Rectal smooth muscle tissue (tissue), 1 donor: Measurements from ENCODE around the gene SESN2.

Experiments
- H3K27ac ChIP-seq: one replicate; pipeline ENCODE4 v1.7.0; 2013; ENCODE audit warnings: low read depth, low read length, inconsistent platforms
- H3K27me3 ChIP-seq: one replicate; pipeline ENCODE4 v1.7.0; 2013; ENCODE audit warnings: low read length; ENCODE audit not compliant: control insufficient read depth, insufficient read depth
- H3K36me3 ChIP-seq: one replicate; pipeline ENCODE4 v1.7.0; 2013; ENCODE audit warnings: low read length; ENCODE audit not compliant: control insufficient read depth, insufficient read depth
- H3K4me1 ChIP-seq: one replicate; pipeline ENCODE4 v1.7.0; 2013; ENCODE audit warnings: low read length; ENCODE audit not compliant: control insufficient read depth, insufficient read depth
- H3K4me3 ChIP-seq: one replicate; pipeline ENCODE4 v1.7.0; 2013; ENCODE audit warnings: low read length
- H3K9ac ChIP-seq: one replicate; pipeline ENCODE4 v1.7.0; 2013; ENCODE audit warnings: low read length

The SESN2 gene

DNA sequence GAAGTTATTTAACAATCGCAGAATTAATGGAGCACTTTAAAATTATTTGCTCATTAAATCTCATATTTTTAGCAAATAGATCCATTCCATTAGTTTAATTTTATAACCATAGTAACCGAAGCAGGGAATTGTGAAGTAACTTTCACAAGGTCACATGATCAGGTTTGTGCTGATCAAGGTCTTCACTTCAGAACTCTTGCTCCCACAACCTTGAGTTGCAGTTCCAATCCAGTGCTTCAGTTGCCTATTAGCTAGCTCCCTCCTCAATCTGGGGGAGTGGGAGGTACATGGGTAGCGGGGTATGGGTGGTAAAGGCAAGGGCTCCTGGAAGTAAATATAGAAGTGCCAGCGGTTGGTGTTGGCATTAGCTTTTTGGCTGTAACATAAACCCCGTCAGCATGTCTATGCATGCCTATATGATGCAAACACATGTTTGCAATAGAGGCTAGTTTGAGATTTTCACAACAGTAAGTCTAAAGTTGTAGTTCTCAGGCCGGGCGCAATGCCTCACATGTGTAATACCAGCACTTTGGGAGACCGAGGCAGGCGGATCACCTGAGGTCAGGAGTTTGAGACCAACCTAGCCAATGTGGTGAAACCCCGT, 17.6 kb upstream of the SESN2 start:
- Histone ChIP-seq H3K4me3 (no peak overlapping the region), H3K27me3 (no peaks in the 10 kb centered on the region), H3K4me1 (peaks cover 8% of the 10 kb centered on the region), H3K27ac (no peak overlapping the region), H3K36me3 (peaks cover 3% of the 10 kb centered on the region), H3K9ac (no peak overlapping the region)

DNA sequence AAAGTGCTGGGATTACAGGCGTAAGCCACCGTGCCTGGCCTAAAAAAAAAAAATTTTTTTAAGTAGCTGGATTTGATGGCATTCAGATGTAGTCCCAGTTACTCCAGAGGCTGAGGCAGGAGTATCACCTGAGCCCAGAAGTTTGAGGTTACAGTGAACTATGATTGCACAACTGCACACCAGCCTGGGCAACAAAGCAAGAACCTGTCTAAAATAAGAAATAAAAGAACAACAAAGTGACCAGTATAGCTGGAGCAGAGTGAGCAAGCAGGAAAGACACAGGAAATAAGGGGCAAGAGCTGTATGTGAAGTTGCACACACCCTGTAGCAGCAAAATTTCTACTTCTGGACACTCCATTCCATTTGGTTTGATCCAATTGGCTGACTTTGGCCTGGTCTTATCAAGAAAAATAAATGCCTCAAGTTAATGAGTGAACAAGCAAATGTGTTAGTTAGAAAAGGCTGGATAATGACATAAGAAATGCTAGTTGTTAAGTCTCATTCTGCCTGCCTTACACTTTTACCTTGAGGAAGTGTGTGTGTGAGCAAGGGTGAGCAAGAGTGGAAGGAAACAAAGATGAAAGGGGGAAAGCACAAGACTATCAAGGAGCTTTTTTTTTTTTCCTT, 15.5 kb upstream of the SESN2 start:
- Histone ChIP-seq H3K27me3 (no peaks in the 10 kb centered on the region), H3K4me3 (no peak overlapping the region), H3K27ac (no peak overlapping the region), H3K36me3 (no peaks in the 10 kb centered on the region), H3K9ac (no peak overlapping the region), H3K4me1 (peaks cover 10% of the 10 kb centered on the region)

DNA sequence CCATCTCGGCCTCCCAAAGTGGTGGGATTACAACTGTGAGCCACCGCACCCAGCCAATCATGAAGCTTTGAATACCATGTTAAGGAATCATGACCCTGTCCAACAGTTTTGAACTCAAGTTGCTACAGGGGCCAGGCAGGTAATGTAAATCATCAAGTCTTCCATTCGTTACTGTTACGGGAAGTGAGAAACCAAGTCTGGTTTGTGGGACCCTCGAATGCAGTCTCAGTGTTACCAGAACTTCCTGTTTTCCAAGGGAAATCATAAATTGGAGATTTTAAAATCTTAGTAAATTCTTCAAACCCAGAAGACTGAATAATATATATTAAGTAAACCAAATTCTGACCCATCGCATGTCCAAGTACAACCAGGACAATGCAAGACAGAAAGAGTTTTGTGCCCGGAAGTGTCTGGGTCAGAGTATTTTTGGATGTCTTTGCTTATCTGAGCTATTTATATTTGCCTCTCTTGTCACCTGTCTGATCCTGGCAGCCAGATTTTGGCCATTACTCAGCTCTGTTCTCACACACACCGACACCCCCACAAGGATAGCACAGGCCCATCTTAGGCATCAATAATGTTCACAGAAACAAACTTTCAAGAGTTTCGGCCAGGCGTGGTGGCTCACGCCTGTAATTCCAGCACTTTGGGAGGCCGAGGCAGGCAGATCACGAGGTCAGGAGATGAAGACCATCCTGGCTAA, 14.6 kb upstream of the SESN2 start:
- no peak overlapping the region for H3K27ac ChIP-seq

DNA sequence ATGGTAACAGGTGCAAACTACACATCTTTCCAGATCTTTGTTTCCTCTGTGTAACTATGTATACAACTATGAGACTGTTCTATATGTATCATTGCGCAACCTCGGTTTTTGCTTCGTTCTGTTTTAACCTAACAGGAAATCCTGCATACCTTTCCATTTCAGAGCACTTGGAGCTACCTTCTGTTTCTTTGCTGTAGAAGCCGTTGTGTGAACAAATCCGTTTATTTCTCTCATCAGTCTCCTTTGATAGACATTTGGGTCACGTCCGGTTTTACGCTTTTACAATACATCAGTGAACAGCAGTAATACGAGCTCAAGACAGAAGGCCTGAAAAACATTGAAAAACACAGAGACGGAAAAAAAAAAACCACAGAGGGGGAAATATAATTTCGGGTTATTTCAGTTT, 12.9 kb upstream of the SESN2 start:
- Histone ChIP-seq H3K27ac (peak overlapping the region; percentile 37), H3K9ac (no peak overlapping the region), H3K36me3 (no peaks in the 10 kb centered on the region), H3K4me3 (peak overlapping the region; percentile 64), H3K27me3 (no peaks in the 10 kb centered on the region), H3K4me1 (peaks cover 10% of the 10 kb centered on the region)

More for the DNA sequence above, 14.6 kb upstream of the SESN2 start:
- no peak overlapping the region for H3K4me3 ChIP-seq
- no peaks in the 10 kb centered on the region for H3K36me3 ChIP-seq
- H3K27me3 ChIP-seq: no peaks in the 10 kb centered on the region
- H3K9ac ChIP-seq: no peak overlapping the region
- peaks cover 10% of the 10 kb centered on the region for H3K4me1 ChIP-seq

DNA sequence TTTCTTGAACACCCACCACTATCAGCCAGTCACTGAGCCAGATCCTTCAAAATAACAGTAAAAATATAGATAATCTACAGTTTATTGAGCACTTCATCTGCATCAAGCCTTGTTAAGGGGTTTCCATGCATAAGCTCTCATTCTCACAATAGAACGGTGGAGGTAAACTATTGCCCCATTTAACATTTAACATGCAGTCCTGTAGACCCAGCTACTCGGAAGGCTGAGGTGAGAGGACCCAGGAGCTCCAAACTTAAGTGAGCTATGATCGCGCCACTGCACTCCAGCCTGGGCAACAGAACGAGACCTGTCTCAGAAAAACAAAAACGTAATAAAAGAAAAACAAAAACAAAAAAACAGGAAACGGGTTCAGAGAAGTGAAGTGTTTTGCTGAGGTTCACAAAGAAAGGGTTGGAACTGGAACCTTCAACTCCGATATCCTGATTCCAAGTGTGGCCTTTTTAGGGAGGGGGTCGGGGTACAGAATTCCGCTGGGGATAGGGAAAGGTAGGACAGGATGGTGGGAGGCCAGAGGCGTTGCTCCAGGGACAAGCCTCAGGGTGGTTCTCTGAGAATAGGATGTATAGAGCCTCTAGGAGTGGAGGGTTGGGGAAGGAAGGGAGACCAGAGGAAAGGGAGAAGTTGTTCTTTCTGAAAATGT, 11.6 kb upstream of the SESN2 start:
- Histone ChIP-seq H3K27ac (peak overlapping the region; percentile 84), H3K36me3 (no peaks in the 10 kb centered on the region), H3K4me1 (peaks cover 10% of the 10 kb centered on the region), H3K9ac (no peak overlapping the region), H3K4me3 (peak overlapping the region; percentile 44), H3K27me3 (no peaks in the 10 kb centered on the region)

DNA sequence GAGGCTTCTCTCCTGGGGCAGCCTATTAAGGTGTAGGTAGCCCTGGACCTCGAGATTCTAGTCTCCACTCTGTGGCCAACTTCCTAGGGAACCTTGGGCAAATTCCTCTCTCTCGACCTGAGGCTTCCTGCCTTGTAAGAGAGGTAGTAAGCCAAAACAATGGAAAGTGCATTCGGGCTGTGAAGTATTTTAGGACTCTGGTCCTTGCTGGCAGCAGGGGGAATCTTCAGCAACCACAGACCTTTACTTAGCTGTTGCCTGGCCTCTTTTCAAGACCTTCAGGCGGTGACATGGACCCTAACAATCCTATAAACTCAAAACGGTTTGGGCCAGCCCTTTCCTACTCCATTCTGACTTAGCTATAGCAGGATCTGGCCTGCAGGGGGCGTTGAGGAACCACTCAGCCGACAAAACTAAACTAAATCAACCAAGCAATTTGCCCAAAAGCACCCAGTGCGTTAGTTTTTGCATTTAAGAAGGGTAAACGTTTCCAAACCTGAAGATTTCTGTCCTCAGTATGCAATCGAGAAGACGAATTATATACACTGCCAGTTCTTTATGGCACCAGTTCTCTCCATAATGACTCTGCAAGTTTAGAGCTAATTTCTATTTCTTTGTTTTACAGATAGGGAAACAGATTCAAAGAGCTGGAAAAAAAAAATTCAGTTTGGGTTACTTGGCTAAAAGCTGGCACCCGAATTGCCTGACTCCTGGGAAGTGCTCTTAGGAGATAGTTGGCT, 10.9 kb upstream of the SESN2 start:
- H3K9ac ChIP-seq: no peak overlapping the region
- peak overlapping the region; percentile 84 for H3K27ac ChIP-seq
- H3K27me3 ChIP-seq: no peaks in the 10 kb centered on the region
- no peaks in the 10 kb centered on the region for H3K36me3 ChIP-seq
- H3K4me3 ChIP-seq: peak overlapping the region; percentile 28
- peaks cover 10% of the 10 kb centered on the region for H3K4me1 ChIP-seq

DNA sequence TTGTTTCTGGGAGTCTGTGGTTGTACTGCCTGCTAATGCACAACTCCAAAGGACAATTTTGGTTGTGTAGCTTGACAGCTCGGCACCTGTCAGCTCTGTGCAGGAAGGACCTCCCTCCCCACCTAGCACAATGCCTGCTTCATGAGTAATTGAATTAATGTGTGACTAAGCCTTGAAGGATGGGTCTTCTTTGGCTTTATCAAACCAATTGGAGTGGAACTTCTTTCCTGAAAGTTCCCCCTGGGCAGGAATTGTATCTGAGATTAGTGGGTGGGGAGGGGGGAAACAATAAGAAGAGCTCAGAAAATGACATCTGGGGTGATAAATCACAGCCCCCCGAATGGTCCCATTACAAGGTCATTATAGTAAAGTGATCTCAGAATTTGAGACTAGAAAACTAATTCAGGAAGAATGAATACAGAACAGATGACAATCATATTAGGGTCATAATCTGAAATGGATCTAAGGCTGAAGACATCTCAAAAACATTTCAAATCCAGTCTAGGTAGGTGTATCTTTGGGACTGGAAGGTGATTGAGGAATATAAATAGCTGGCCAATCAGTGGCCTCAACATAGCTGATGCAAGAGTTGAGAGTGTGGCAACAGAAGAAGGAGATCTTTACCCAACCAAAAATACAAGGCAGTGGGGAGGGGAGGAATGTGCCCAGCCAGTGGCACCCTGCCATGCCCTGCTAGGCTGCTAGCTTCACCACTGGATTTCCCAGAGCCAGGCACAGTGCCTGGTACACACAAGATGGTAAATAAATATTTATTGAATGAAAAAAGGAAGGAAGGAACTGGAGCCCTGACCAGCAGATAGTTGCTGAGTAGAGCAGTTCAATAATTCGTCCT, 10.1 kb upstream of the SESN2 start:
- no peak overlapping the region for H3K27ac ChIP-seq
- no peak overlapping the region for H3K9ac ChIP-seq
- H3K4me3 ChIP-seq: peak overlapping the region; percentile 28
- no peaks in the 10 kb centered on the region for H3K27me3 ChIP-seq
- no peaks in the 10 kb centered on the region for H3K36me3 ChIP-seq
- H3K4me1 ChIP-seq: peaks cover 10% of the 10 kb centered on the region

DNA sequence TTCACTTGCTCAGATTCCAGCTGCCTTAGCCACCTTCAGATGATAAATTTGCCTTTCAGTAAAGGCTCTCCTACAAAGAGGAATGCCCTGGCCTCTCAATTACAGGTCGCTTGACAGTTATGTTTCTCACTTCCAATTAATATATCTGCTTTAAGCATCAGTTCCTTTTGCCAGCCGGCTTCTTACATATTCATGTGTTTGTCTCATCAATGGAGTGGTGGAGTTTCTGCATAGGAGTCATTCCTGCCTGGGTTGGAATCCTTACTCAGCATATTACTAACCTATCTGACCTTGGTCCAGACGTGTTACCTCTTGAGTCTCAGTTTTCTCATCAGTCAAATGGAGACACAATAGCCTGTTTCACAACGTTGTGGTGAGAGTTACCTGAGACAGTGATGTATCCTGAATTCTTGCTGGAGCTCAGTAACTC, 9.4 kb upstream of the SESN2 start:
- Histone ChIP-seq H3K36me3 (no peaks in the 10 kb centered on the region), H3K9ac (no peak overlapping the region), H3K27ac (no peak overlapping the region), H3K27me3 (no peaks in the 10 kb centered on the region), H3K4me3 (no peak overlapping the region), H3K4me1 (peaks cover 10% of the 10 kb centered on the region)

DNA sequence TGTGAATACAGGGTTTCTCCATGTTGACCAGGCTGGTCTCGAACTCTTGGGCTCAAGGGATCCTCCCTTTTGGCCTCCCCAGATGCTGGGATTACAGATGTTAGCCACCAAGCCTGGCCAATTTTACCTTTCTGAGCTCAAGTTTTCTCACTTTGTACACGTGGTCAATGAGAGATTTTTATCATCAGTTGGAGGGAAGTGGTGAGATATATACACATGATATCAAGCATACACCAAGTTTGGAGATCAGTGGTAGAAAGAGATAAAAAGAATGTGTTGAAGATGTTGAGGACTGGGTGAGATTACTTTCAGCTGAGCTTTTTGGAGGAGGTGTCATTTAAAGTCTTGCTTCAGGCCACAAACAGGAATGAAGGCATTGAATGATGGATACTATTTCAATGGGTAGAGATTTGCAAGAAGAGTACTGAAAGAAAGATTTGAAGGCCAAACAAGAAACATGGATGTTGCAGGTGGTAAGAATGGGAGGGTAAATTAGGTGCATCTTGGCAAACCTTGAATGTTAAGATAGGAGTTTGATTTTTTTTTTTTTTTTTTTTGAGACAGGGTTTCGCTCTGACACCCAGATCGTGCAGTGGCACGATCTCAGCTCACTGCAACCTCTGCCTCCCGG, 3.0 kb upstream of the SESN2 start:
- Histone ChIP-seq H3K27ac (no peak overlapping the region), H3K9ac (no peak overlapping the region), H3K4me1 (peaks cover 2% of the 10 kb centered on the region), H3K27me3 (no peaks in the 10 kb centered on the region), H3K36me3 (no peaks in the 10 kb centered on the region), H3K4me3 (no peak overlapping the region)

DNA sequence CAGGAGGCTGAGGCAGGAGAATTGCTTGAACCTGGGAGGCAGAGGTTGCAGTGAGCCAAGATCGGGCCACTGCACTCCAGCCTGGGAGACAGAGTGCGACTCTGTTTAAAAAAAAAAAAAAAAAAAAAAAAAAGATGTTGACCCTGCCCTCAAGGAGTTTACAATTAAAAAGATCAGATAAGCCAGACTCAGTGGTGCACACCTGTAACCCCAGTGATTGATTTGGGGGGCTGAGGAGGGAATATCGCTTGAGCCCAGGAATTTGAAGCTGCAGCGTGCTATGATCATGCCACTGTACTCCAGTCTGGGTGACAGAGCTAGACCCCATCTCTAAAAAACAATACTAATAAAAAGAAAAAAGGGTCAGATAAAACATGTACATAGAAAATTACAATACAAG, 1.6 kb upstream of the SESN2 start:
- Histone ChIP-seq H3K36me3 (no peaks in the 10 kb centered on the region), H3K9ac (no peak overlapping the region), H3K4me3 (no peak overlapping the region), H3K27me3 (no peaks in the 10 kb centered on the region), H3K27ac (no peak overlapping the region), H3K4me1 (peaks cover 2% of the 10 kb centered on the region)

DNA sequence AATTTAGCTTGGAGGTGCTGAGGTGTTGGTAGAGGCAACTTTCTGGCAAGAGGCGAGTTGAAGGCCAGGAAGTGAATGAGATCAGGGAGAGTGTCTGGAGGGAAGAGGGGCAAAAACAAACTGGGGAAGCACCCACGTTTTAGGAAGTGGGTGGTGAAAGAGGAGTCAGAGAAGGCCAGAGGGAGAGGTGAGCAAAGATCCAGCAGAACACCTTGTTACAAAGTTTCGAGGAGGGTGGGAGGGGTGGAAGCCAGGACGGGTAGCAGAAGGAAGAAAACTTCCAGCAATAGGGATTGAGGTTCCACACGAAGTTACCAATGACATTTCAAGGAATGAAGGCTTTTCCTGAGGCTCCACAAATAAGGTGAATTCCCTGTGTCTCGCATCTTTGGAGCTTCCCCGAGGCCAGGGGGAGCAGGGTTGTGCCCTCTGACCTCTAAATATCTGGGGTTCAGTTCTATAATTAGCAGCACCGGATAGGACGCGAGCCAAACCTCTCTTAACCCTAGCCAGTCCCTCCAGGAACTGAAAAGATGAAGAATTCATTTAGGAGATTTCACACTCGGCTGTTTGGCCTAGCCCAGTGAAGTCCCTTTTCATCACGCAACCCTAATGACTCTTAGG, 578 bp upstream of the SESN2 start:
- no peak overlapping the region for H3K27ac ChIP-seq
- peaks cover 2% of the 10 kb centered on the region for H3K4me1 ChIP-seq
- H3K9ac ChIP-seq: no peak overlapping the region
- no peaks in the 10 kb centered on the region for H3K27me3 ChIP-seq
- H3K4me3 ChIP-seq: peak overlapping the region; percentile 38
- H3K36me3 ChIP-seq: no peaks in the 10 kb centered on the region
